K562 (cell line): ENCODE data around the gene RGS3. TPM values are rescaled to one million over a fixed set of nuclear protein-coding genes. Genes with fewer than 3 reads are reported as not detected.

Experiments used
- DACH1 ChIP-seq: fragments of 450-650 bp; IDR thresholded peaks from 2 replicates; pipeline ENCODE4 v1.6.1; 2018; ENCODE audit not compliant: partially characterized antibody
- DPF2 ChIP-seq: fragments of 450-650 bp; IDR thresholded peaks from 2 replicates; pipeline ENCODE4 v1.6.1; 2016
- ELF4 ChIP-seq: fragments of 450-650 bp; formaldehyde crosslinking; IDR thresholded peaks from 2 replicates; pipeline ENCODE4 v1.4.0; 2022; ENCODE audit warnings: missing genetic modification characterization
- FUS ChIP-seq: fragments of 200-400 bp; formaldehyde crosslinking; optimal IDR thresholded peaks from 2 replicates; pipeline ENCODE3; 2017; ENCODE audit warnings: low read depth, low read length
- GABPB1 ChIP-seq: sonication (generic); formaldehyde crosslinking; IDR thresholded peaks from 2 replicates; pipeline ENCODE4 v1.8.0; 2022; ENCODE audit warnings: mild to moderate bottlenecking, missing genetic modification reagents
- HNRNPK ChIP-seq: fragments of 200-400 bp; formaldehyde crosslinking; IDR thresholded peaks from one replicate; pipeline ENCODE4 v1.6.1; 2018; ENCODE audit warnings: mild to moderate bottlenecking, low read depth, low read length; ENCODE audit not compliant: poor library complexity, severe bottlenecking
- IRF2 ChIP-seq: sonication (generic); formaldehyde crosslinking; IDR thresholded peaks from 2 replicates; pipeline ENCODE4 v1.8.1; 2022; ENCODE audit warnings: mild to moderate bottlenecking, missing genetic modification reagents
- MYNN ChIP-seq, 2 experiments: sonication (generic); formaldehyde crosslinking in 1 of 2; IDR thresholded peaks; 2 replicates each; pipeline versions ENCODE4 v1.5.0 to v1.6.1; 2016 to 2020; ENCODE audit warnings: antibody characterized with exemption in 1 of 2, missing genetic modification reagents in 1 of 2
- NRF1 ChIP-seq, 2 experiments: fragments of 450-650 bp; IDR thresholded peaks in 1 of 2; conservative IDR thresholded peaks in 1 of 2; 2 replicates each; pipeline ENCODE4 v1.6.1; 2014; ENCODE audit warnings: mild to moderate bottlenecking in 2 of 2
- RUNX1 ChIP-seq: sonication (generic); IDR thresholded peaks from 2 replicates; pipeline ENCODE4 v1.6.1; 2016; ENCODE audit warnings: antibody characterized with exemption, low read depth
- TOE1 ChIP-seq, 2 experiments: fragments of 450-650 bp in 1 of 2; sonication (generic) in 1 of 2; formaldehyde crosslinking in 1 of 2; IDR thresholded peaks; 2 replicates each; pipeline versions ENCODE4 v1.7.1 to v1.8.0; 2016 to 2022; ENCODE audit warnings: borderline replicate concordance in 2 of 2, mild to moderate bottlenecking in 2 of 2, antibody characterized with exemption in 1 of 2, inconsistent platforms in 1 of 2, low read depth in 1 of 2, missing genetic modification reagents in 1 of 2, moderate library complexity in 1 of 2
- ZBTB11 ChIP-seq, 3 experiments: fragments of 200-800 bp in 1 of 3; fragments of 250-450 bp in 1 of 3; fragments of 450-650 bp in 1 of 3; sonication (Bioruptor Pico) in 1 of 3; sonication (Bioruptor generic) in 1 of 3; formaldehyde crosslinking in 1 of 3; IDR thresholded peaks; 2 replicates each; pipeline versions ENCODE4 v1.6.1 to v1.8.0; 2016 to 2022; ENCODE audit warnings: mild to moderate bottlenecking in 2 of 3, missing genetic modification characterization in 2 of 3, missing compliant biosample characterization in 1 of 3, moderate library complexity in 1 of 3
- ZNF511 ChIP-seq: sonication (generic); formaldehyde crosslinking; IDR thresholded peaks from 2 replicates; pipeline ENCODE4 v1.8.0; 2022; ENCODE audit warnings: mild to moderate bottlenecking, missing genetic modification reagents
- ZNF583 ChIP-seq: fragments of 250-450 bp; sonication (Bioruptor Pico); IDR thresholded peaks from 2 replicates; pipeline ENCODE4 v1.4.0; 2020
- ZNF639 ChIP-seq, 2 experiments: fragments of 200-800 bp in 1 of 2; sonication (Bioruptor generic) in 1 of 2; sonication (generic) in 1 of 2; formaldehyde crosslinking in 1 of 2; IDR thresholded peaks in 1 of 2; conservative IDR thresholded peaks in 1 of 2; 2 replicates each; pipeline versions ENCODE4 v1.5.0 to v1.6.1; 2016 to 2020; ENCODE audit warnings: missing compliant biosample characterization in 1 of 2, missing genetic modification characterization in 1 of 2, missing genetic modification reagents in 1 of 2
- ZNF830 ChIP-seq: fragments of 250-450 bp; sonication (Bioruptor Pico); IDR thresholded peaks from 2 replicates; pipeline ENCODE4 v1.5.0; 2021; ENCODE audit warnings: mild to moderate bottlenecking
- polyA plus RNA-seq, 8 experiments: library from polyadenylated mRNA; depleted of rRNA in 4 of 8; stranded (reverse) in 5 of 8; unstranded in 3 of 8; fragments of >200 nt; fragmentation: Nextera tagmentation in 2 of 8; fragmentation: Illumina TruSeq in 1 of 8; extraction: Ambion mirVana in 2 of 8; extraction: Trizol in 1 of 8; gene quantifications; 2 replicates each; pipeline versions ENCODE4 v1.2.1 to v1.2.3, GENCODE V29; 2011 to 2014; ENCODE audit warnings: inconsistent platforms in 1 of 8, missing spikeins in 1 of 8
- total RNA-seq, 7 experiments: library from RNA; depleted of rRNA in 6 of 7; stranded (reverse); fragments of >200 nt in 6 of 7; fragmentation: Illumina TruSeq in 2 of 7; extraction: Trizol in 2 of 7; gene quantifications; 2 replicates each; pipeline versions ENCODE4 v1.2.1 to v1.2.3, GENCODE V29; 2011 to 2021; ENCODE audit warnings: low replicate concordance in 1 of 7
- TF ChIP-seq, protein P1 (sequence below): fragments of 250-450 bp; sonication (Bioruptor Pico); IDR thresholded peaks from 2 replicates; pipeline ENCODE4 v1.4.0; 2020; ENCODE audit warnings: mild to moderate bottlenecking, moderate library complexity

RGS3 gene
- total and polyA plus RNA-seq, 9 of the 15 experiments (the other 6 are each of a cell fraction or from before 2014, with no cell fraction given): 0.08 to 2.9 (median 0.95) TPM

GRCh38 chr9:113572076-113572861 lies 108.7 kb downstream of the RGS3 start (continued):
- TF ChIP-seq IRF2 (CRISPR knock-in tag) (no peak), ZNF583 (CRISPR knock-in tag) (no peak), ZNF511 (no peak), ZBTB11 (CRISPR knock-in tag; IDR thresholded peaks at IDR 0.05) (peak in 1 of 3 experiments; percentile 57; a peak in 1 of 6 replicates), ZNF830 (no peak), TOE1 (IDR thresholded peaks at IDR 0.05; ENCODE audit: borderline replicate concordance) (peak; percentile 64; the same call in 1 of the 2 replicates), TOE1 (CRISPR knock-in tag; IDR thresholded peaks at IDR 0.05; ENCODE audit: borderline replicate concordance, low read depth) (no peak), GABPB1 (no peak), ELF4 (peak; percentile 68; the same call in 1 of the 2 replicates), FUS (no peak), RUNX1 (no peak), MYNN (IDR thresholded peaks at IDR 0.05) (peak; percentile 28; the same call in 1 of the 2 replicates), MYNN (CRISPR knock-in tag; IDR thresholded peaks at IDR 0.05) (no peak), NRF1 (conservative IDR thresholded peaks at IDR 0.05 in 1 of 2, IDR thresholded peaks at IDR 0.05 in 1 of 2) (no peak), ZNF639 (CRISPR knock-in tag; conservative IDR thresholded peaks at IDR 0.05 in 1 of 2, IDR thresholded peaks at IDR 0.05 in 1 of 2) (peak in 1 of 2 experiments; percentile 54; a peak in 1 of 4 replicates), DACH1 (no peak), DPF2 (0 out of 2 replicates have a peak, but pooled peaks have one; percentile 40), HNRNPK (no peak)
- TF ChIP-seq, protein P1, sequence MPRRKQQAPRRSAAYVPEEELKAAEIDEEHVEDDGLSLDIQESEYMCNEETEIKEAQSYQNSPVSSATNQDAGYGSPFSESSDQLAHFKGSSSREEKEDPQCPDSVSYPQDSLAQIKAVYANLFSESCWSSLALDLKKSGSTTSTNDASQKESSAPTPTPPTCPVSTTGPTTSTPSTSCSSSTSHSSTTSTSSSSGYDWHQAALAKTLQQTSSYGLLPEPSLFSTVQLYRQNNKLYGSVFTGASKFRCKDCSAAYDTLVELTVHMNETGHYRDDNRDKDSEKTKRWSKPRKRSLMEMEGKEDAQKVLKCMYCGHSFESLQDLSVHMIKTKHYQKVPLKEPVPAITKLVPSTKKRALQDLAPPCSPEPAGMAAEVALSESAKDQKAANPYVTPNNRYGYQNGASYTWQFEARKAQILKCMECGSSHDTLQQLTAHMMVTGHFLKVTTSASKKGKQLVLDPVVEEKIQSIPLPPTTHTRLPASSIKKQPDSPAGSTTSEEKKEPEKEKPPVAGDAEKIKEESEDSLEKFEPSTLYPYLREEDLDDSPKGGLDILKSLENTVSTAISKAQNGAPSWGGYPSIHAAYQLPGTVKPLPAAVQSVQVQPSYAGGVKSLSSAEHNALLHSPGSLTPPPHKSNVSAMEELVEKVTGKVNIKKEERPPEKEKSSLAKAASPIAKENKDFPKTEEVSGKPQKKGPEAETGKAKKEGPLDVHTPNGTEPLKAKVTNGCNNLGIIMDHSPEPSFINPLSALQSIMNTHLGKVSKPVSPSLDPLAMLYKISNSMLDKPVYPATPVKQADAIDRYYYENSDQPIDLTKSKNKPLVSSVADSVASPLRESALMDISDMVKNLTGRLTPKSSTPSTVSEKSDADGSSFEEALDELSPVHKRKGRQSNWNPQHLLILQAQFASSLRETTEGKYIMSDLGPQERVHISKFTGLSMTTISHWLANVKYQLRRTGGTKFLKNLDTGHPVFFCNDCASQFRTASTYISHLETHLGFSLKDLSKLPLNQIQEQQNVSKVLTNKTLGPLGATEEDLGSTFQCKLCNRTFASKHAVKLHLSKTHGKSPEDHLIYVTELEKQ: no peak
